NOMO-1 treated with dmso at 0.1 percent for 144 hours (cell line): ENCODE measurements around the gene MAU2.

Source experiments
- DNase-seq: peaks from one replicate; lab custom pipeline; 2025; ENCODE audit not compliant: unreplicated experiment; lab: John Stamatoyannopoulos, UW

MAU2 gene

GRCh38 chr19:19305066-19305465 is 15.6 kb upstream of the MAU2 start:
- DNase-seq: no peak

- DNase-seq: no peak
Observed at GRCh38 chr19:19305696-19306095, 14.9 kb upstream of the MAU2 start.

GRCh38 chr19:19306191-19306590 is 14.4 kb upstream of the MAU2 start:
- DNase-seq: no peak

- DNase-seq: no peak
Observed at GRCh38 chr19:19308373-19308772, 12.3 kb upstream of the MAU2 start.

- DNase-seq: no peak
Observed at GRCh38 chr19:19315444-19315843, 5.2 kb upstream of the MAU2 start.

GRCh38 chr19:19316082-19316481 is 4.5 kb upstream of the MAU2 start:
- no peak for DNase-seq

- DNase-seq: no peak
Observed at GRCh38 chr19:19319732-19320360, 783 bp upstream of the MAU2 start.

GRCh38 chr19:19321141-19321577 is 530 bp downstream of the MAU2 start:
- DNase-seq: peak; percentile 4

GRCh38 chr19:19324059-19324770 is 3.6 kb downstream of the MAU2 start:
- DNase-seq: no peak

GRCh38 chr19:19327672-19328071 is 7.0 kb downstream of the MAU2 start:
- no peak for DNase-seq

- DNase-seq: peak; percentile 58
Observed at GRCh38 chr19:19329126-19329525, 8.5 kb downstream of the MAU2 start.

- no peak for DNase-seq
Observed at GRCh38 chr19:19334063-19334988, 13.7 kb downstream of the MAU2 start.

GRCh38 chr19:19334989-19335344 is 14.3 kb downstream of the MAU2 start:
- DNase-seq: no peak

- DNase-seq: no peak
Observed at GRCh38 chr19:19335408-19336158, 15.0 kb downstream of the MAU2 start.

- DNase-seq: no peak
Observed at GRCh38 chr19:19336597-19336996, 16.0 kb downstream of the MAU2 start.

GRCh38 chr19:19337120-19337519 is 16.5 kb downstream of the MAU2 start:
- DNase-seq: no peak

- DNase-seq: no peak
Observed at GRCh38 chr19:19338082-19338481, 17.5 kb downstream of the MAU2 start.

- DNase-seq: no peak
Observed at GRCh38 chr19:19341026-19341425, 20.4 kb downstream of the MAU2 start.

GRCh38 chr19:19342086-19343015 is 21.7 kb downstream of the MAU2 start:
- DNase-seq: peak; percentile 21

- no peak for DNase-seq
Observed at GRCh38 chr19:19343016-19343362, 22.4 kb downstream of the MAU2 start.
